SK-N-SH (cell line): ENCODE data around the gene ELOVL4.

Source experiments
- CTCF ChIP-seq: fragments of 200-600 bp; sonication (generic); IDR thresholded peaks from 2 replicates; pipeline ENCODE4 v1.6.1; 2017; ENCODE audit warnings: antibody characterized with exemption, mild to moderate bottlenecking, moderate library complexity
- EP300 ChIP-seq, 2 experiments: IDR thresholded peaks; 2 replicates each; pipeline versions ENCODE4 v1.4.0 to v1.6.1; 2012; ENCODE audit warnings: borderline replicate concordance in 1 of 2, low read depth in 1 of 2, low read length in 1 of 2
- POLR2AphosphoS5 ChIP-seq: IDR thresholded peaks from 2 replicates; pipeline ENCODE4 v1.6.1; 2012; ENCODE audit warnings: low read depth, low read length
- SIN3A ChIP-seq: IDR thresholded peaks from 2 replicates; pipeline ENCODE4 v1.6.1; 2012; ENCODE audit warnings: low read depth, mild to moderate bottlenecking, low read length, moderate library complexity, borderline replicate concordance
- TAF1 ChIP-seq: IDR thresholded peaks from 2 replicates; pipeline ENCODE4 v1.6.1; 2012; ENCODE audit warnings: low read depth, mild to moderate bottlenecking, low read length, moderate library complexity, borderline replicate concordance
- YY1 ChIP-seq: IDR thresholded peaks from 2 replicates; pipeline ENCODE4 v1.4.0; 2012; ENCODE audit warnings: low read depth, mild to moderate bottlenecking

- TF ChIP-seq TAF1, result no peak
- TF ChIP-seq CTCF, result no peak
- TF ChIP-seq EP300 (IDR thresholded peaks at IDR 0.05; ENCODE audit: borderline replicate concordance in 1 of 2, low read depth in 1 of 2, low read length in 1 of 2), result no peak
- TF ChIP-seq SIN3A, result no peak
- TF ChIP-seq POLR2AphosphoS5, result no peak
- TF ChIP-seq YY1, result no peak
These were observed 37.8 kb upstream of the ELOVL4 start for GRCh38 chr6:79985128-79985527.
